Eye (tissue), 1 donor: ENCODE results near the gene TSPAN16.
A peak's percentile ranks its signal among the peaks of the same experiment; 100 is the strongest.
"Not testable (repeated sequence)": the region's sequence is repeated elsewhere in the genome, so short reads cannot be mapped to it uniquely, and the experiment has no call there.

ENCODE experiments used
- DNase-seq: peaks from one replicate; pipeline ENCODE4 v3.0.0-alpha.2; 2015

TSPAN16 gene

GRCh38 chr19:11321191-11322126, 25.5 kb downstream of the TSPAN16 start:
- DNase-seq: no peak

- no peak for DNase-seq
These were observed 26.5 kb downstream of the TSPAN16 start for GRCh38 chr19:11322269-11323024.

GRCh38 chr19:11323601-11324078, 27.7 kb downstream of the TSPAN16 start:
- DNase-seq: no peak

- DNase-seq: peak; percentile 71
These were observed 28.2 kb downstream of the TSPAN16 start for GRCh38 chr19:11324079-11324661.

GRCh38 chr19:11324748-11325389, 28.9 kb downstream of the TSPAN16 start:
- DNase-seq: no peak

- DNase-seq: no peak
These were observed 29.6 kb downstream of the TSPAN16 start for GRCh38 chr19:11325544-11325943.

- no peak for DNase-seq
These were observed 34.2 kb downstream of the TSPAN16 start for GRCh38 chr19:11330127-11330526.

- no peak for DNase-seq
These were observed 35.5 kb downstream of the TSPAN16 start for GRCh38 chr19:11331502-11331901.

GRCh38 chr19:11332822-11333221, 36.9 kb downstream of the TSPAN16 start:
- DNase-seq: no peak

GRCh38 chr19:11333838-11334237, 37.9 kb downstream of the TSPAN16 start:
- DNase-seq: not testable (repeated sequence)

- no peak for DNase-seq
These were observed 39.6 kb downstream of the TSPAN16 start for GRCh38 chr19:11335449-11336146.

GRCh38 chr19:11337080-11337479, 41.1 kb downstream of the TSPAN16 start:
- no peak for DNase-seq

GRCh38 chr19:11338121-11338520, 42.2 kb downstream of the TSPAN16 start:
- DNase-seq: no peak

GRCh38 chr19:11338569-11339253, 42.8 kb downstream of the TSPAN16 start:
- no peak for DNase-seq

- peak; percentile 96 for DNase-seq
These were observed 43.5 kb downstream of the TSPAN16 start, which contains the start of gene RAB3D for GRCh38 chr19:11339254-11340098. Gene RAB3D (minus strand): TSS chr19:11339657. CDS start chr19:11337399, 2,258 bp downstream.

GRCh38 chr19:11340099-11340467, 44.1 kb downstream of the TSPAN16 start:
- DNase-seq: not testable (repeated sequence)

GRCh38 chr19:11342429-11342828, 46.5 kb downstream of the TSPAN16 start:
- no peak for DNase-seq

GRCh38 chr19:11345122-11345803, 49.3 kb downstream of the TSPAN16 start:
- DNase-seq: no peak

- peak; percentile 99 for DNase-seq
These were observed 50.4 kb downstream of the TSPAN16 start, which contains the start of the genes CCDC159 and TMEM205 for GRCh38 chr19:11346104-11346940. Gene CCDC159 (plus strand): TSS chr19:11346519. CDS start chr19:11346607, 88 bp downstream. Gene TMEM205 (minus strand): TSS chr19:11346268. CDS start chr19:11345619, 649 bp downstream.
